IMR-90 (cell line): ENCODE data around the gene GNAI3. TPM values are rescaled to one million over a fixed set of nuclear protein-coding genes. Genes with fewer than 3 reads are reported as not detected.

ENCODE experiments used
- ATAC-seq: fragments of 200-7000 bp; cut with Tn5 transposase; 2 replicates; pipeline ENCODE4 v1.9.1; 2020; ENCODE audit warnings: low read depth, mild to moderate bottlenecking, moderate library complexity
- BruUV-seq: library from RNA; stranded (reverse); fragments of 400-500 nt; replicated peaks from 2 replicates; lab custom pipeline; 2021; lab: Mats Ljungman, UMichigan
- CTCF ChIA-PET: fragments of 300-600 bp; formaldehyde crosslinking; extraction: SDS; loops from one replicate; lab custom pipeline; 2021; ENCODE audit warnings: antibody characterized with exemption; lab: Yijun Ruan, JAX
- POLR2A ChIA-PET: fragments of 300-600 bp; sonication (Branson Sonifier 250); formaldehyde crosslinking; loops from one replicate; lab custom pipeline; 2022; ENCODE audit warnings: antibody characterized with exemption; ENCODE audit not compliant: unreplicated experiment; lab: Charles Lee
- DNase-seq: peaks from one replicate; pipeline ENCODE4 v3.0.0; 2013
- H2AFZ ChIP-seq: replicated peaks from 2 replicates; pipeline ENCODE3; 2013; ENCODE audit warnings: low read length, mild to moderate bottlenecking; ENCODE audit not compliant: poor library complexity
- H2AK5ac ChIP-seq: 2 replicates; pipeline ENCODE4 v1.6.1; 2013; ENCODE audit warnings: low read depth, low read length, inconsistent platforms
- H2AK9ac ChIP-seq: replicated peaks from 2 replicates; pipeline ENCODE3; 2013; ENCODE audit warnings: mild to moderate bottlenecking, low read depth, low read length, moderate library complexity; ENCODE audit not compliant: poor library complexity
- H2BK120ac ChIP-seq: 2 replicates; pipeline ENCODE4 v1.6.1; 2013; ENCODE audit warnings: low read depth, low read length, inconsistent platforms
- H2BK15ac ChIP-seq: 3 replicates; pipeline ENCODE4 v1.6.1; 2013; ENCODE audit warnings: low read depth, low read length, inconsistent platforms
- H2BK20ac ChIP-seq: 2 replicates; pipeline ENCODE4 v1.6.1; 2013; ENCODE audit warnings: low read depth, mild to moderate bottlenecking, inconsistent platforms, low read length, moderate library complexity
- H2BK5ac ChIP-seq: 2 replicates; pipeline ENCODE4 v1.6.1; 2013; ENCODE audit warnings: mild to moderate bottlenecking, low read depth, low read length, inconsistent platforms; ENCODE audit not compliant: poor library complexity, severe bottlenecking
- H3K14ac ChIP-seq: replicated peaks from 2 replicates; pipeline ENCODE4 v1.6.1; 2013; ENCODE audit warnings: low read depth, low read length, inconsistent platforms
- H3K18ac ChIP-seq: 2 replicates; pipeline ENCODE4 v1.6.1; 2013; ENCODE audit warnings: low read depth, low read length, control low read depth
- H3K23ac ChIP-seq: 2 replicates; pipeline ENCODE4 v1.6.1; 2013; ENCODE audit warnings: low read depth, low read length, inconsistent platforms
- H3K27ac ChIP-seq: 2 replicates; pipeline ENCODE4 v1.5.1; 2013; ENCODE audit warnings: mild to moderate bottlenecking, control low read depth, low read length; ENCODE audit not compliant: insufficient read depth
- H3K27me3 ChIP-seq: 2 replicates; pipeline ENCODE4 v1.6.1; 2013; ENCODE audit warnings: low read length; ENCODE audit not compliant: control insufficient read depth, insufficient read depth
- H3K36me3 ChIP-seq: 2 replicates; pipeline ENCODE4 v1.6.1; 2013; ENCODE audit warnings: low read length, mixed read lengths; ENCODE audit not compliant: control insufficient read depth, insufficient read depth
- H3K4ac ChIP-seq: 2 replicates; pipeline ENCODE4 v1.6.1; 2013; ENCODE audit warnings: low read depth, low read length, inconsistent platforms
- H3K4me1 ChIP-seq: 2 replicates; pipeline ENCODE4 v1.6.1; 2013; ENCODE audit warnings: low read length, mixed read lengths; ENCODE audit not compliant: control insufficient read depth, insufficient read depth
- H3K4me2 ChIP-seq: 2 replicates; pipeline ENCODE4 v1.6.1; 2013; ENCODE audit warnings: low read depth, mild to moderate bottlenecking, control low read depth, low read length, moderate library complexity
- H3K4me3 ChIP-seq: 2 replicates; pipeline ENCODE4 v1.5.1; 2013; ENCODE audit warnings: low read depth, mild to moderate bottlenecking, control low read depth, low read length, moderate library complexity; ENCODE audit not compliant: insufficient read depth
- H3K56ac ChIP-seq: 2 replicates; pipeline ENCODE4 v1.6.1; 2013; ENCODE audit warnings: low read length, inconsistent platforms; ENCODE audit not compliant: insufficient read depth; ENCODE audit errors: extremely low read depth
- H3K79me1 ChIP-seq, 2 experiments: 2 replicates each; pipeline ENCODE4 v1.6.1; 2013; ENCODE audit warnings: low read length in 2 of 2, inconsistent platforms in 1 of 2, low read depth in 1 of 2
- H3K9ac ChIP-seq: 2 replicates; pipeline ENCODE4 v1.6.1; 2013; ENCODE audit warnings: low read depth, low read length, control low read depth
- H3K9me1 ChIP-seq: 2 replicates; pipeline ENCODE4 v1.6.1; 2013; ENCODE audit warnings: low read length, inconsistent platforms; ENCODE audit not compliant: insufficient read depth
- H3K9me3 ChIP-seq: 2 replicates; pipeline ENCODE4 v1.6.1; 2013; ENCODE audit warnings: low read length; ENCODE audit not compliant: control insufficient read depth, insufficient read depth
- H4K20me1 ChIP-seq: 2 replicates; pipeline ENCODE4 v1.6.1; 2013; ENCODE audit warnings: low read length, inconsistent platforms; ENCODE audit not compliant: insufficient read depth
- H4K5ac ChIP-seq: 2 replicates; pipeline ENCODE4 v1.6.1; 2013; ENCODE audit warnings: mild to moderate bottlenecking, low read depth, low read length, control low read depth
- H4K8ac ChIP-seq, 2 experiments: 2 replicates each; pipeline ENCODE4 v1.6.1; 2013; ENCODE audit warnings: low read depth in 2 of 2, low read length in 2 of 2, control low read depth in 1 of 2, inconsistent platforms in 1 of 2
- H4K91ac ChIP-seq: 2 replicates; pipeline ENCODE4 v1.6.1; 2013; ENCODE audit warnings: low read depth, low read length, inconsistent platforms; ENCODE audit not compliant: insufficient read depth
- MAFK ChIP-seq: IDR thresholded peaks from 2 replicates; pipeline ENCODE4 v1.6.1; 2012; ENCODE audit warnings: low read depth, low read length, improper control_type of control experiment
- MAZ ChIP-seq: IDR thresholded peaks from 2 replicates; pipeline ENCODE4 v1.6.1; 2012; ENCODE audit warnings: low read depth, mild to moderate bottlenecking, low read length, improper control_type of control experiment, moderate library complexity, borderline replicate concordance
- MXI1 ChIP-seq: IDR thresholded peaks from 2 replicates; pipeline ENCODE4 v1.6.1; 2012; ENCODE audit warnings: low read depth, mild to moderate bottlenecking, low read length, moderate library complexity, borderline replicate concordance
- NFE2L2 ChIP-seq: fragments of 150-350 bp; IDR thresholded peaks from 2 replicates; pipeline ENCODE4 v1.6.1; 2016; ENCODE audit warnings: low read depth, mild to moderate bottlenecking, low read length
- POLR2A ChIP-seq: IDR thresholded peaks from 2 replicates; pipeline ENCODE4 v1.6.1; 2012; ENCODE audit warnings: mild to moderate bottlenecking, low read depth, low read length
- RCOR1 ChIP-seq: IDR thresholded peaks from 2 replicates; pipeline ENCODE4 v1.6.1; 2012; ENCODE audit warnings: mild to moderate bottlenecking, low read length, improper control_type of control experiment; ENCODE audit not compliant: insufficient replicate concordance
- RFX5 ChIP-seq: IDR thresholded peaks from 2 replicates; pipeline ENCODE4 v1.8.0; 2012; ENCODE audit warnings: low read depth, mild to moderate bottlenecking, low read length, moderate library complexity
- USF2 ChIP-seq: fragments of 150-350 bp; IDR thresholded peaks from 2 replicates; pipeline ENCODE4 v1.6.1; 2017; ENCODE audit warnings: mild to moderate bottlenecking, antibody characterized with exemption, low read length, low read depth
- WGBS, 2 experiments: methylation state at CpG; one replicate each; pipeline versions ENCODE4 v1.1.5 to v1.1.7; 2013; ENCODE audit warnings: missing lambda C conversion rate in 2 of 2; ENCODE audit not compliant: insufficient read length in 1 of 2; ENCODE audit errors: extremely low coverage in 2 of 2; 5-methylcytosine and 5-hydroxymethylcytosine counted together
- dilution Hi-C: fragments of 300-500 bp; cut with HindIII; formaldehyde crosslinking; loops from one replicate; pipeline ENCODE4 v1.14.3; 2018; ENCODE audit warnings: low sequenced_read_pairs; ENCODE audit not compliant: unreplicated experiment
- in situ Hi-C: fragments of 300-500 bp; cut with MboI; formaldehyde crosslinking; loops from 3 replicates; pipeline ENCODE4 v1.14.3; 2019; ENCODE audit warnings: low sequenced_read_pairs, inconsistent platforms, mixed read lengths
- intact Hi-C: fragments of 100-400 bp; cut with micrococcal nuclease; formaldehyde crosslinking; loops from 2 replicates; pipeline ENCODE4 v1.10.0; 2022
- polyA plus RNA-seq, 3 experiments: library from polyadenylated mRNA; depleted of rRNA; stranded (reverse); fragments of >200 nt; gene quantifications; 2 replicates each; pipeline ENCODE4 v1.2.3, GENCODE V29; 2012; ENCODE audit warnings: low replicate concordance in 1 of 3
- total RNA-seq: library from RNA; depleted of rRNA; stranded (reverse); fragments of >200 nt; gene quantifications from 2 replicates; pipeline ENCODE4 v1.2.3, GENCODE V29; 2012

The GNAI3 gene
- total and polyA plus RNA-seq, 2 of the 4 experiments (the other 2 are of a cell fraction): 5.9 to 14.9 TPM

GRCh38 chr1:109619576-109620400, 71.4 kb downstream of the GNAI3 start, which contains the start of the genes AMPD2 and GNAT2 (continued):
- peak; percentile 82 for TF ChIP-seq MXI1
- 0 out of 2 replicates have a peak, but pooled peaks have one; percentile 3 for TF ChIP-seq NFE2L2
- peak; percentile 29; the same call in 1 of the 2 replicates for TF ChIP-seq MAZ

GRCh38 chr1:109620401-109620791, 72.0 kb downstream of the GNAI3 start:
- dilution Hi-C loops (no loop called here), in situ Hi-C loops (loop anchor here (5.0 kb wide), 1 partner anchor 73 kb away; the partner anchor contains the start of gene GNAI3), intact Hi-C loops (loop anchor here (2.0 to 10.0 kb wide), 2 partner anchors 72 to 336 kb away; partner anchors contain the start of genes GNAI3 and PSRC1)
- H4K20me1 ChIP-seq: peaks cover 45% of the 10 kb centered on the region
- H3K36me3 ChIP-seq: no peaks in the 10 kb centered on the region; the same call in 1 of the 2 replicates
- peak overlapping the region; percentile 84 for H2AFZ ChIP-seq
- H3K4me2 ChIP-seq: peak overlapping the region; percentile 99
- peak overlapping the region; percentile 96 for H3K4me3 ChIP-seq
- peak overlapping the region; percentile 99 for H3K27ac ChIP-seq
- H3K9me3 ChIP-seq: no peaks in the 10 kb centered on the region
- peak overlapping the region; percentile 89 for H2BK120ac ChIP-seq
- H2AK5ac ChIP-seq: peak overlapping the region; percentile 100
- peaks cover 47% of the 10 kb centered on the region for H3K4me1 ChIP-seq
- H3K79me1 ChIP-seq: peaks cover 16 to 84% of the 10 kb centered on the region in 2 experiments; a peak in 3 of 4 replicates
- H2AK9ac ChIP-seq: peak overlapping the region; percentile 100
- peak overlapping the region; percentile 89; the same call in 1 of the 2 replicates for H2BK20ac ChIP-seq
- DNase-seq (peak; percentile 62), ATAC-seq (peak; percentile 54)
- ChIA-PET POLR2A (interaction anchor here (1.5 kb wide), 1 partner anchor 72 kb away, joined by 5 read pairs; the partner anchor contains the start of gene GNAI3), CTCF (interaction anchor here (1.5 to 2.0 kb wide), 3 partner anchors 10 to 126 kb away, joined by 3 to 6 read pairs (median 6); partner anchors contain the start of gene CYB561D1)
- peak overlapping the region; percentile 91 for H3K56ac ChIP-seq
- peak overlapping the region; percentile 100 for H4K91ac ChIP-seq
- peaks cover 44% of the 10 kb centered on the region for H3K9me1 ChIP-seq
- H4K5ac ChIP-seq: peak overlapping the region; percentile 97
- H2BK5ac ChIP-seq: peak overlapping the region; percentile 97
- peak overlapping the region; percentile 97 for H3K18ac ChIP-seq
- BruUV-seq: no TSS peak
- H3K9ac ChIP-seq: peak overlapping the region; percentile 99
- peak overlapping the region; percentile 99 for H3K23ac ChIP-seq
- H3K27me3 ChIP-seq: no peaks in the 10 kb centered on the region
- TF ChIP-seq RFX5: no peak
- TF ChIP-seq MAFK: no peak
- peak; percentile 78 for TF ChIP-seq POLR2A
- TF ChIP-seq USF2: no peak
- no peak for TF ChIP-seq RCOR1
- H3K4ac ChIP-seq: peak overlapping the region; percentile 97
- no CpG with 5 or more reads among the region's 9 CpGs for WGBS, 2 experiments
- peak overlapping the region; percentile 90 for H3K14ac ChIP-seq
- peak overlapping the region; percentile 85 to 96 for H4K8ac ChIP-seq
- peak overlapping the region; percentile 81; the same call in 1 of the 3 replicates for H2BK15ac ChIP-seq
